Suprapubic skin (tissue), 4 donors: ENCODE data around the gene FIGN. TPM values are rescaled to one million over a fixed set of nuclear protein-coding genes. Genes with fewer than 3 reads are reported as not detected.
A peak's percentile ranks its signal among the peaks of the same experiment; 100 is the strongest.

Experiments used
- DNase-seq, 2 donors: peaks; one replicate each; pipeline ENCODE4 v3.0.0-alpha.2; 2019; ENCODE audit warnings: low spot score in 2 of 2
- H3K27ac ChIP-seq: fragments of 200-600 bp; sonication (generic); one replicate; pipeline ENCODE4 v1.5.1; 2019
- H3K27me3 ChIP-seq: fragments of 200-600 bp; sonication (generic); one replicate; pipeline ENCODE4 v1.5.1; 2019
- H3K36me3 ChIP-seq: fragments of 200-600 bp; sonication (generic); one replicate; pipeline ENCODE4 v1.5.1; 2019
- H3K4me1 ChIP-seq: fragments of 200-600 bp; sonication (generic); one replicate; pipeline ENCODE4 v1.5.1; 2019
- H3K4me3 ChIP-seq: fragments of 200-600 bp; sonication (generic); one replicate; pipeline ENCODE4 v1.5.1; 2019; ENCODE audit warnings: mild to moderate bottlenecking
- H3K9me3 ChIP-seq: fragments of 200-600 bp; sonication (generic); one replicate; pipeline ENCODE4 v1.5.1; 2019
- CTCF ChIP-seq, 2 donors: fragments of 200-600 bp in 1 of 2; fragments of 450-650 bp in 1 of 2; sonication (generic) in 1 of 2; IDR thresholded peaks; one replicate each; pipeline ENCODE4 v1.5.1; 2016 to 2019; ENCODE audit warnings: antibody characterized with exemption in 2 of 2, mild to moderate bottlenecking in 1 of 2, moderate library complexity in 1 of 2
- EP300 ChIP-seq: sonication (generic); formaldehyde crosslinking; IDR thresholded peaks from one replicate; pipeline ENCODE4 v1.6.1; 2017; ENCODE audit warnings: antibody characterized with exemption
- POLR2A ChIP-seq, 2 donors: fragments of 450-650 bp; IDR thresholded peaks; one replicate each; pipeline ENCODE4 v1.6.1; 2017; ENCODE audit warnings: antibody characterized with exemption in 2 of 2, mild to moderate bottlenecking in 2 of 2, moderate library complexity in 2 of 2
- POLR2AphosphoS5 ChIP-seq, 3 donors: sonication (generic); formaldehyde crosslinking; IDR thresholded peaks; one replicate each; pipeline ENCODE4 v1.6.1; 2017; ENCODE audit warnings: antibody characterized with exemption in 3 of 3
- WGBS: methylation state at CpG from one replicate; pipeline ENCODE4 v1.1.5; 2018; 5-methylcytosine and 5-hydroxymethylcytosine counted together
- total RNA-seq, 4 donors: library from RNA; depleted of rRNA; stranded (reverse); fragments of >200 nt; gene quantifications; one replicate each; pipeline ENCODE4 v1.1.0, GENCODE V29; 2016

The FIGN gene
- total RNA-seq, 4 donors from 2014 or later = 1.6 to 2.2 (median 1.9) TPM

DNA sequence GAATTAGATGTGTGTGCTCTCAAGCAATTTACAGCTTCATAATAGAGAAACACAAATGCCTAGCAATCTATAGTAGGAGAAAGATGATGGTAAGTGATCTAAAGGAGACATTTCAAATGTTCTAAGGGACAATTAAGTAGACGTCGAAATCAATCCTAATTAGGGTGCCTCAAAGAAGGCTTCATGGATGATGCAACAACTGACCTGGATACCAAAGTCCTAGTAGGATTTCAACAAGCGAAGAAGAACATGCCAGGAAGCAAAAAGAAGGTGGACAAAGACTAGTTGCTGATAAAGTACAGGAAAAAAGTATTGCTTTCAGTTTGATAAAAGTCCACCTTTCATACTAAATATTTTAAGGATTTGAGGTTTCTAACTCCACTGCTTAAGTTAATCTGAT, 12.5 kb downstream of the FIGN start:
- Histone ChIP-seq H3K36me3 (no peaks in the 10 kb centered on the region), H3K27me3 (no peaks in the 10 kb centered on the region), H3K4me3 (no peak overlapping the region), H3K27ac (no peak overlapping the region), H3K9me3 (no peaks in the 10 kb centered on the region), H3K4me1 (no peaks in the 10 kb centered on the region)
- DNase-seq = no peak
- TF ChIP-seq EP300 = no peak
- no peak for TF ChIP-seq POLR2A (IDR thresholded peaks at IDR 0.05)
- no peak for TF ChIP-seq POLR2AphosphoS5 (IDR thresholded peaks at IDR 0.05)
- no peak for TF ChIP-seq CTCF (IDR thresholded peaks at IDR 0.05)
- 88% methylated on average over 3 of the region's 3 CpGs for WGBS

- no peaks in the 10 kb centered on the region for H3K27me3 ChIP-seq
- no peak overlapping the region for H3K27ac ChIP-seq
- WGBS = 80% methylated on average over 2 of the region's 2 CpGs
- TF ChIP-seq POLR2AphosphoS5 (IDR thresholded peaks at IDR 0.05) = no peak
- TF ChIP-seq EP300 = no peak
- no peak for DNase-seq
- H3K4me1 ChIP-seq = no peaks in the 10 kb centered on the region
- H3K4me3 ChIP-seq = no peak overlapping the region
- no peaks in the 10 kb centered on the region for H3K36me3 ChIP-seq
- H3K9me3 ChIP-seq = no peaks in the 10 kb centered on the region
Observed at GRCh38 chr2:163719331-163719730, 16.5 kb downstream of the FIGN start.

GRCh38 chr2:163717993-163718680, 17.7 kb downstream of the FIGN start:
- WGBS = 58% methylated on average over 2 of the region's 2 CpGs

GRCh38 chr2:163717515-163717914, 18.3 kb downstream of the FIGN start:
- Histone ChIP-seq H3K27me3 (no peaks in the 10 kb centered on the region), H3K4me3 (no peak overlapping the region), H3K9me3 (no peaks in the 10 kb centered on the region), H3K4me1 (no peaks in the 10 kb centered on the region), H3K27ac (peak overlapping the region; percentile 26), H3K36me3 (no peaks in the 10 kb centered on the region)
- TF ChIP-seq POLR2A (IDR thresholded peaks at IDR 0.05) (no peak), POLR2AphosphoS5 (IDR thresholded peaks at IDR 0.05) (no peak), CTCF (IDR thresholded peaks at IDR 0.05) (no peak), EP300 (no peak)
- WGBS = 47% methylated on average over 5 of the region's 5 CpGs
- DNase-seq = no peak

More at GRCh38 chr2:163717993-163718680, 17.7 kb downstream of the FIGN start:
- H3K4me1 ChIP-seq = no peaks in the 10 kb centered on the region
- no peaks in the 10 kb centered on the region for H3K27me3 ChIP-seq
- no peaks in the 10 kb centered on the region for H3K36me3 ChIP-seq
- no peaks in the 10 kb centered on the region for H3K9me3 ChIP-seq
- no peak for DNase-seq
- H3K4me3 ChIP-seq = no peak overlapping the region
- H3K27ac ChIP-seq = peak overlapping the region; percentile 26
- TF ChIP-seq POLR2A (IDR thresholded peaks at IDR 0.05) (no peak), POLR2AphosphoS5 (IDR thresholded peaks at IDR 0.05) (no peak), EP300 (no peak), CTCF (IDR thresholded peaks at IDR 0.05) (no peak)

DNA sequence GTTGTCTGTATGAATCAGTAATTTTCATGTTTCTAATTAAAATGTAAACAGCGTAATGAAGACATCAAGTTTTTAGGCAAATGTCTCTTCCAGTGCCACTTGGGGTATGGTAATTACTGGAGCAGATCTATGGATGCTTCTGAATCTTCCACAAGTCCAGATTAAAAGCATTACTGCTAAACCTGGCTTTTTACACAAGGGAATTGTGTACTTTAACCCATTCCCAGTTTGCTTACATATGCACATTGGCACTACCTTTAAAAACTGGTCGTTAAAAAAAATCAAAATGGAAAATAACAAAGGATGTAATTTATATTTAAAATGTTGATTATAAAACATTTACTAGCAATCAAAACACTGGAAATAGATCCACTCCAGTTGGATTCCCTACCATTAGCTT, 19.7 kb downstream of the FIGN start:
- TF ChIP-seq EP300 (no peak), POLR2A (IDR thresholded peaks at IDR 0.05) (no peak), CTCF (IDR thresholded peaks at IDR 0.05) (no peak), POLR2AphosphoS5 (IDR thresholded peaks at IDR 0.05) (no peak)

More for the DNA sequence above, 19.7 kb downstream of the FIGN start:
- WGBS = 83% methylated on average over 2 of the region's 2 CpGs
- Histone ChIP-seq H3K36me3 (no peaks in the 10 kb centered on the region), H3K4me1 (no peaks in the 10 kb centered on the region), H3K9me3 (no peaks in the 10 kb centered on the region), H3K4me3 (no peak overlapping the region), H3K27ac (no peak overlapping the region), H3K27me3 (no peaks in the 10 kb centered on the region)
- DNase-seq = no peak
